Stimulated activated CD8-positive, alpha-beta memory T cell treated with anti-CD3 and anti-CD28 coated beads, Interleukin-7, amount 100 ng/mL, for 24 hours (primary cell): Measurements from ENCODE around the gene FAN1.
A peak's percentile ranks its signal among the peaks of the same experiment; 100 is the strongest.

Source experiments
- DNase-seq: peaks from one replicate; pipeline ENCODE4 v3.0.0-alpha.2; 2020; ENCODE audit warnings: low read depth

The FAN1 gene

GRCh38 chr15:30956216-30957124 lies 52.8 kb downstream of the FAN1 start:
- DNase-seq: no peak

- DNase-seq: no peak
Observed at GRCh38 chr15:30958219-30958618, 54.5 kb downstream of the FAN1 start.

GRCh38 chr15:30962079-30962478 lies 58.4 kb downstream of the FAN1 start:
- no peak for DNase-seq

GRCh38 chr15:30962659-30963058 lies 58.9 kb downstream of the FAN1 start:
- DNase-seq: no peak

GRCh38 chr15:30963681-30964080 lies 60.0 kb downstream of the FAN1 start:
- no peak for DNase-seq

- no peak for DNase-seq
Observed at GRCh38 chr15:30969724-30970123, 66.0 kb downstream of the FAN1 start.

- DNase-seq: no peak
Observed at GRCh38 chr15:30973379-30973778, 69.7 kb downstream of the FAN1 start.

- DNase-seq: no peak
Observed at GRCh38 chr15:30974112-30974511, 70.4 kb downstream of the FAN1 start.

GRCh38 chr15:30978328-30978727 lies 74.6 kb downstream of the FAN1 start:
- DNase-seq: no peak

- no peak for DNase-seq
Observed at GRCh38 chr15:30979457-30979856, 75.7 kb downstream of the FAN1 start.

GRCh38 chr15:30984118-30984517 lies 80.4 kb downstream of the FAN1 start:
- no peak for DNase-seq

GRCh38 chr15:30984542-30984941 lies 80.8 kb downstream of the FAN1 start:
- DNase-seq: no peak

GRCh38 chr15:30985081-30985531 lies 81.4 kb downstream of the FAN1 start:
- no peak for DNase-seq

- no peak for DNase-seq
Observed at GRCh38 chr15:30990036-30990435, 86.3 kb downstream of the FAN1 start.

GRCh38 chr15:30990446-30991254 lies 86.9 kb downstream of the FAN1 start:
- no peak for DNase-seq

- peak; percentile 46 for DNase-seq
Observed at GRCh38 chr15:30991255-30992235, 87.8 kb downstream of the FAN1 start, which contains the start of gene MTMR10. MTMR10 (minus strand) TSS chr15:30991628; CDS start chr15:30991506, 122 bp downstream.

- DNase-seq: no peak
Observed at GRCh38 chr15:30992249-30992864, 88.6 kb downstream of the FAN1 start.
